IPS DF 4.7 (cell line): ENCODE results near the gene TAL1.
A peak's percentile ranks its signal among the peaks of the same experiment; 100 is the strongest.

ENCODE experiments used
- DNase-seq: peaks from one replicate; pipeline ENCODE4 v3.0.0-alpha.2; 2013; ENCODE audit warnings: low spot score; ENCODE audit errors: extremely low read depth

The TAL1 gene

DNA sequence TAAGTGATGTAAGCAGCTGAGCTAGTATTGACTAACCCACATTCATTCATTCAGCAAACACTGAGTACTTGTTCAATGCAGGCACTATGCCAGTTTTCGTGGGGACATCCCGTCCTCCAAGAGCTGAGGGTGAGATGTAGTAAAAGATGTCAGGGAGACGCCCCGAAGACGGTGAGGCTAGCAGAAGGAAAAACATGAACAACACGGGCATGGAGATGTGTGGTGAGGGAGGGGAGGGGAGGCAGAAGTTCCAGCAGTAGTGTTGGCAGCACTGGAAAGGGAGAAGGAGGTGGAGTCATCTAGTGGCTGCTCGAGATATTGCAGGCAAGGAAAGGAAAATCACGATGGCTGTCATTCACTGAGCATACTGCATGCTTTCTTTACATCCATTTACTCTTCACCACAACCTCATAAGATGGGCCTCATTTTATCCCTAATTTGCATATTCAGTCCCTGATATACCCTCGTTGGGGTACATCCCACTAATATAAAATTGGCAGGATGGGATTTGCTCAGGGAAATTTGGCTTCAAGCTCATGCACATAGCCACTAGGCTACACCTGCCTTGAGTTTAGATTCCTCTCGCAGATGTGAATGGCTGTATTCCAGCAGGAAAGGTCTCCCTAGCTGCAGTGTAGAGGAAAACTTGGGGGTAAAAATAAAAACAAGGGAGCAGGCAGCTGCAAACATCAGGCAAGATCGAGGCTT lies 56.6 kb downstream of the TAL1 start:
- peak; percentile 60 for DNase-seq

DNA sequence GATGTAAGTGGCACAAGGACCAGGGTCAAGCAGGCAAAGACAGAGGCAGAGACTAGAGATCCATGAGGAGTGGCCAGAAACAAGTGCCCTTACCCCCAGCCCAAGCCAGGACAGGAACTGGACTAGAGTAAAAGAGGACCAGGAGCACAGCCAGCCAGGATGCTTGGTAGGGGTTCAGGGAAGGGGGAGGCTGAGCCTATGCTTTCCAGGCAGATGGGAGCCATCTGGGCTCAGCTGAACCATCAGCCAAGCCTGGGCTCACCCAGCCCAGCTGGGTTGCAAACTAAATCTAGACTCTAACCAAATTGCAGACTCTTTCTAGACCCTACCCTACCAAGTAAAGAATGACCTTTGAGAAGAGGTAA lies 57.4 kb downstream of the TAL1 start:
- no peak for DNase-seq

DNA sequence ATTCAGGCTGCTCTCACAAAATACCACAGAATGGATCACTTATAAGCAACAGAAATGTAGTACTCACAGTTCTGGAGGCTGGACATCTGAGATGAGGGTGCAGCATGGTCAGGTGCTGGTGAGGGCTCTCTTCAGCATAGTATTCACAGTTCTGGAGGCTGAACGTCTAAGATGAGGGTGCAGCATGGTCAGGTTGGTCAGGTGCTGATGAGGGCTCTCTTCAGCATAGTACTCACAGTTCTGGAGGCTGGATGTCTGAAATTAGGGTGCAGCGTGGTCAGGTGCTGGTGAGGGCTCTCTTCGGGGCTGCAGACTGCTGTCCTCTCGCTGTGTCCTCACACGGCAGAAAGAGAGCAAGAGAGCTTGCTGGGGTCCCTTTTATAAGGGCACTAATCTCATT lies 59.2 kb downstream of the TAL1 start:
- DNase-seq: no peak
